ENCODE data around the gene GTF2IRD2.
"Not testable (repeated sequence)": the region's sequence is repeated elsewhere in the genome, so short reads cannot be mapped to it uniquely, and the experiment has no call there.

Gene GTF2IRD2

DNA sequence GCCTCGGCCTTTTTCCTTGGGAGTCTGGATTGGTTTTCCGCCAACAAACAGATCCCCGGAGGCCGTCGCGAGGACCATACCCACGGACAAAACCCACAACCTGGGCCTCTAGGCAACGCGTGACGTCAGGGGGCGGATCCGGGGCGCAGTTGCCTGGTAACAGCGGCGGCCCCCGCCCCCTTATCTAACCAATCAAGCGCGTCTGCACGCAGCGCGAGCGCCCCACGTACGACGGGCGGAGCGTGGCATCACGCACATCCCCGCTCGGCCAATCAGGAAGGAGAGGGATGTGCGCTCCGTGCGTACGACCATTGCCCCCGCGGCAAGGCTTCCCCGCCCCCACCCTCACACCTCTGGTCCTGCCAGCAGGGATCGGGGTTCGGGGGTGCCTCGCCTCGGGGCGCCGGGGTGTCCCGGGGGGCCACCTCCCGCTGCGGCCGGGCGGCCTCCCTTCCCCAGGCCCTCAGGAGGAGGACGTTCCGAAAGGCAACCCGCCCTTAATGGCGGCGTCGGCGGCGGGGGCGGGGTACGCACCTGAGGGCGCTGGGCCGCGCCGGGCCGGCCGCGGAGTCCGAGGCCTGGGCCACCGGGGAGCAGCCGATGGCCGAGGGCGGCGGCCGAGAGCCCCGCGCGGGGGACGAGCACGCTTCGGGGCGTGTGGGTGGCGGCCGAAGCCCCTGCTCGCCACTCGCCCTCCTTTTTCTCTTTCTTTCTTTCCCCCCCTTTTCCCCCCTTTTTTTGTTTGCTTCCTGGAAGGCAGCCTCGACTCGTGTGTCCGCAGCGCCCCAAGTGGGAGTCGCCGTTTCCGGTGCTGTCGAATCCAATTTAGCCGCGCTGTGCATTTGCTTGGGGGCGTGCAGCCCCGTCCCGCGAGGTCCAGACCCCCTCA lies at the start of gene GTF2IRD2:
GTF2IRD2 (minus strand) TSS at position 773 of the 889 bp plus-strand sequence. CDS start 15,227 bp downstream, outside the sequence.
- H3K4me3 ChIP-seq (ENCODE audit: control insufficient read depth, low read depth, low read length); DNase-seq (ENCODE audit: low read depth): not testable (repeated sequence)

DNA sequence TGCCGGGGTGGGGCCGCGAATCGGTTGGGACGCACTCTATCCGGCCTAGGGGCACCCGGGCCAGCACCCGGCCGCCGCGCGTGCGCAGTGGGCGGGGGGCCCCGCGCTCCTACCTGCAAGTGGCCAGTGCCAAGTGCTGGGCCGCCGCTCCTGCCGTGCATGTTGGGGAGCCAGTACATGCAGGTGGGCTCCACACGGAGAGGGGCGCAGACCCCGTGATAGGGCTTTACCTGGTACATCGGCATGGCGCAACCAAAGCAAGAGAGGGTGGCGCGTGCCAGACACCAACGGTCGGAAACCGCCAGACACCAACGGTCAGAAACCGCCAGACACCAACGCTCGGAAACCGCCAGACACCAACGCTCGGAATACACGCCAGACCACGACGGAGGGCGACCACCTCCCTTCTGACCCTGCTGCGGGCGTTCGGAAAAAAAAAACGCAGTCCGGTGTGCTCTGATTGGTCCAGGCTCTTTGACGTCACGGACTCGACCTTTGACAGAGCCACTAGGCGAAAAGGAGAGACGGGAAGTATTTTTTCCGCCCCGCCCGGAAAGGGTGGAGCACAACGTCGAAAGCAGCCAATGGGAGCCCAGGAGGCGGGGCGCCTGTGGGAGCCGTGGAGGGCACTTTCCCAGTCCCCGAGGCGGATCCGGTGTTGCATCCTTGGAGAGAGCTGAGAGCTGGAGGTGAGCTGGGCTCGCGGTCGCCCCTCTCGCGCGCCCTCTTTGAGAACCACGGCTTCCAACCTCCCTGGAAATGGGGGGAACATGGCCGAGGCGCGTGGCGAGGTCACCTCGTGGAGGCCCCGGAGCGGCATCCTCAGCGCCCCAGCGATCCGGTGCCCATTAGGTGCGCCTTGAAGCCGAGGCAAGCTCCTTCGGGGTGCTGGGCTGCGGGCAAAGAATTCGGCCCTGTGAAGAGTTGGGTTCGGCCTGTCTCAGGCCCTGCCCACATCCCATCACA lies 39.0 kb upstream of the GTF2IRD2 start:
- DNase-seq (ENCODE audit: low read depth) = peak; percentile 75
- peak overlapping the region; percentile 55 for H3K4me3 ChIP-seq (ENCODE audit: control insufficient read depth, low read depth, low read length)

DNA sequence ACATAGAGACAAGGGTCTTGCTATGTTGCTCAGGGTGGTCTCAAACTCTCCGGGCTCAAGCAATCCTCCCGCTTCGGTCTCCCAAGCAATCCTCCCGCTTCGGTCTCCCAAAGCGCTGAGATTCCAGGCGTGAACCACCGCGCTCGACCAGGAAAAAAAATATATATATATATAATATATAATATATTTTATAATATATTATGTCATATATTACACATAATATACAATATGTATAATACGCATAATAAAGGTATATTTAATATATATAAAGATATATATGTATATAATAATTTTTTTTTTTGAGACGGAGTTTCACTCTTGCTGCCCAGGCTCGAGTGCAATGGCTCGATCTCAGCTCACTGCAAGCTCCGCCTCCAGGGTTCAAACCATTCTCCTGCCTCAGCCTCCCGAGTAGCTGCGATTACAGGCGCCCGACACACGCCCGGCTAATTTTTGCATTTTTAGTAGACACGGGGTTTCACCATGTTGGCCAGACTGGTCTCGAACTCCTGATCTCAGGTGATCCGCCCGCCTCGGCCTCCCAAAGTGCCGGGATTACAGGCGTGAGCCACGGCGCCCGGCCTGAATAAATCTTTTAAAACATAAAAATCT lies 38.2 kb upstream of the GTF2IRD2 start:
- not testable (repeated sequence) for DNase-seq (ENCODE audit: low read depth)
- peak overlapping the region; percentile 27 for H3K4me3 ChIP-seq (ENCODE audit: control insufficient read depth, low read depth, low read length)

DNA sequence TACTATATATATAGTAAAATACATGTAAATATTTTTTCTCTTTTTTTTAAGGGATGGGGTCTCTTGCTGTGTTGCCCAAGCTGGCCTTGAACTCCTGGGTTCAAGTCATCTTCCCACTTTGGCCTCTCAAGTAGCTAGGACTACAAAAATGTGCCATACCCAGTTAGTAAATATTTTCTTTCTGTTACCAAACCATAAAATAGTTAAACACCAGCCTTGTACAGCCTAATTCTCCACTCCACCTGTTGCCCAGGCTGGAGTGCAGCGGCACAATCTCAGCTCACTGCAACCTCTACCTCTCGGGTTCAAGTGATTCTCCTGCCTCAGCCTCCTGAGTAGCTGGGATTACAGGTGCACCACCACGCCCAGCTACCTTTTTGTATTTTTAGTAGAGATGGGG lies 33.9 kb upstream of the GTF2IRD2 start:
- H3K4me3 ChIP-seq (ENCODE audit: control insufficient read depth, low read depth, low read length); DNase-seq (ENCODE audit: low read depth): not testable (repeated sequence)

DNA sequence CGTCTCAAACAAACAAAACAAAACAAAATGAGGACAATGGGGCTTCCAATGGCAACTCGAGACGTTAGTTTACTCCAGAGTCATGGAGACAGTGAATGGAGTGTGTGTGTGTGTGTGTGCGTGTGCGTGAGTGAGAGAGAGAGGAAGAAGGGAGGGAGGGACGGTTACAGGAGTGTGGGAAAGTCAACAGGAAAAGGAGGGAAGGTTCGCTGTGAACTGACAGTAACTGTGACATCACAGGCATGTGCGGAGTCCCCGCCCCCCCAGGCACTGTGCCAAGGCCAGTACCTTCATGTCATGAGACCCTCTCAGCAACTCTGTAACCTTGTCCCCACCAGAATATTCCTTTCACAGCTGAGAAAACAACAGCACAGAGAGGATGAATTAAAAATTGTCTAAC lies 30.7 kb upstream of the GTF2IRD2 start:
- not testable (repeated sequence) for H3K4me3 ChIP-seq (ENCODE audit: control insufficient read depth, low read depth, low read length); DNase-seq (ENCODE audit: low read depth)

DNA sequence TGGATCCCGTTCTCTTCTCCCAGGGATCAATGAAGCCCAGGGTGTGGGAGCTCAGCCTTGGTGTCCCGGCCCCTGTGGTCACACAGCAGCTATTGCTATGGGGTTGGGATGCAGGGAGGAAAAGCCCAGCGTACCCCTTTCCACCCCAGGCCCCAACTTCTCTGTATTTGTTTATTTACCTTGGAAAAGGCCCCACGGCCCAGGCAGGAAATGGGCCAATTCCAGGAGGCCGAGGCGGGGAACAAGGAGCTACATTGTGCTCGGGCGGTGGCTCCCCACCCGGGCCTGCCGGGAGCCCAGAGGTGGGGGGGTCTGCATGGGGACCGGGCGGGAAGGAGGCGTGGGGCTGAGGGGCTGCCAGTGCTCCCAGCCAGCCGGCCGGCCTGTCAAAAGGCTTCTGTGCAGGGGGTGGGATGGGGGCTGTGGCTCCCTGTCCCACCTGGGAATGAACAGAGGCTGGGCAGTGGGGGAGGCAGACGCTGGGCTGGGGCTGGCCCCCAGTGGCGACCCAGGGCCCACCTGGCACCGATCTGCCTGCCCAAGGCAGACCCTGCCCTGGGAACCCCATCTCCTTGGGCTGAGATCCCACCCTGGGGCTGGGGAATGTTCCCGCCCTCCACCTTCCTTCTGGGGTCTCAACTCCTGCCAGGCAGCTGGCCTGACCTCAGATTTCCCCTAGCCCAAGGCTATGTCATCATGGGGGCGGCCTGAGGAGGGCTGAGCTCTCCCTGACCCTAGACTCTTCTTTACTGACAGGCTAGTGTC lies 23.5 kb upstream of the GTF2IRD2 start:
- H3K4me3 ChIP-seq (ENCODE audit: control insufficient read depth, low read depth, low read length); DNase-seq (ENCODE audit: low read depth): not testable (repeated sequence)

DNA sequence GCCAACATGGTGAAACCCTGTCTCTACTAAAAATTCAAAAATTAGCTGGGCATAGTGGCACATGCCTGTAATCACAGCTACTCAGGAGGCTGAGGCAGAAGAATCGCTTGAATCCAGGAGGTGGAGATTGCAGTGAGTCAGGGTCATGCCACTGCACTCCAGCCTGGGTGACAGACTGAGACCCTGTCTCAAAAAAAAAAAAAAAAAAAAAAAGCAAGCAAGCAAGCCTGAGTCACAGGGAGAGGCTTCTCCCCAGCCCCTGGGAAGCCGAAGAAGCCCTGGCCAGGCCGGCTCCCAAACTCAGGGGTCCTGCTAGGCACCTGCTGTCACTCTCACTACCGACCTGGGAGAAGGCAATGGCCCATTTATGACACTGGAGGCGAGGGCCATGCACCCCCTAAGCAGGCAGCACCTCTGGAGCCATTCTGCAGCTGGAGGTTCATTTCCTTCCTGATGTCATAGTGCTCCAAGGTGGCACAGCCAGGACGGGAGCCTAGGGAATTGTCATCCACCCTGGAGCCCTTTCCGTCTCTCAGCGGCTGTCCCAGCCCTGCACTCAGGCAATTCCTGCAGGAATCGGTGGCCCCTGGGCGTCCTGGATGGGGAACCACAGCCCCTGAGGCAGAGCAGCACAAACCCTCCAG lies 22.8 kb upstream of the GTF2IRD2 start:
- not testable (repeated sequence) for H3K4me3 ChIP-seq (ENCODE audit: control insufficient read depth, low read depth, low read length); DNase-seq (ENCODE audit: low read depth)

DNA sequence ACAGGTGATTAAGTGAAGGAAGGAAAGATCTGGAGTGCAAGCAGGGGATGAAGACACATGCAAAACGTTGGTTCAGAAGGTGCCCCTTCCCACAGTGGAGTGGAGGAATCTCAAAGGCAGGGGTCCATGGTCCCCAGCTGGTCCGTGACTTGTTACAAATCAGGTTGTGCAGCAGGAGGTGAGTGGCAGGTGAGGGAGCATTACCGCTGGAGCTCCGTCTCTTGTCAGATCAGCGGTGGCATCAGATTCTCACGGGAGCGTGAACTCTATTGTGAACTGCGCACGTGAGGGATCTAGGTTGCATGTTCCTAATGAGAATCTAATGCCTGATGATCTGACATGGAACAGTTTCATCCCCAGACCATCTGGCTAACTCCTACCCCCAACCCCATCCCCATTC lies 21.1 kb upstream of the GTF2IRD2 start:
- H3K4me3 ChIP-seq (ENCODE audit: control insufficient read depth, low read depth, low read length); DNase-seq (ENCODE audit: low read depth): not testable (repeated sequence)

DNA sequence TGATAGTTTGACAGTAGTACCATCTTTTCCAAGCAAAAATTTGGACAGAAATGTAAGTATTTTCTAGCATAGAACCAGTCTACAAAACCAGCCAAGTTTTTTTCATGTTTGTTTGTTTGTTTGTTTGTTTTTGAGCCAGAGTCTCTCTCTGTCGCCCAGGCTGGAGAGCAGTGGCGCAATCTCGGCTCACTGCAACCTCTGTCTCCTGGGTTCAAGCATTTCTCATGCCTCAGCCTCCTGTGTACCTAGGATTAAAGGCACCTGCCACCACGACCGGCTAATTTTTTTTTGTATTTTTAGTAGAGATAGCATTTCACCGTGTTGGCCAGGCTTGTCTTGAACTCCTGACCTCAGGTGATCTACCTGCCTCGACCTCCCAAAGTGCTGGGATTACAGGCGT lies 14.4 kb upstream of the GTF2IRD2 start:
- not testable (repeated sequence) for H3K4me3 ChIP-seq (ENCODE audit: control insufficient read depth, low read depth, low read length); DNase-seq (ENCODE audit: low read depth)

DNA sequence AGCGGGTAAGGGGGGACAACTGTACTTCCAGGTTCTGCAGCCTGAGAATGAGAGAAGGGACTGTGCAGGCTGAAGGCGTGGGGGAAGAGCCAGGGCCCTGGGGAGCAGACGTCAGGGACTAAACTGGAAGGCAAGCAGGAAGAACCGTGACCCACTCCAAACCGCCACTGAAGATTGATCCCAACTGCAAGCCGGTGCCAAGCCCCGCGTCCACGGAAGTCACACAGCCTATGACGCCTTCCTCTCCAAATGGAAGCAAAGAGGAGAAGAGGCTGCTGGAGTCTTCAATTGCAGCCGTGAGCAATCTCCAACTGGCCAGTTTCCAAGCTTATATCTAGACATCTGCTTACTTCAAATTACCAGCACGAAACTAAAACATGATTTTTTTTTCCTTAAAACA lies 1.6 kb downstream of the GTF2IRD2 start:
- DNase-seq (ENCODE audit: low read depth); H3K4me3 ChIP-seq (ENCODE audit: control insufficient read depth, low read depth, low read length): not testable (repeated sequence)

DNA sequence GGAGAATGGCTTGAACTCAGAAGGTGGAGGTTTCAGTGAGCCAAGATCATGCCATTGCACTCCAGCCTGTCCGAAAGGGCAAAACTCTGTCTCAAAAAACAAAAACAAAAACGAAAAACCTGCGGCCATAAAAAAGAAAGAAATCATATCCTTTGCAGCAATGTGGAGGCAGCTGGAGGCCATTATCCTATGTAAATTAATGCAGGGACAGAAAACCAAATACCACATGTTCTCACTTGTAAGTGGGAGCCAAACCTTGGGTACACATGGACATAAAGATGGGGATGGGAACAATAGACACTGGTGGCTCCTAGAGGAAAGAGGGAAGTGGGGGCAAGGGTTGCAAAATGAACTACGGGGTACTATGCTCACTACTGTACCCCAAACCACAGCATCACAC lies 21.0 kb downstream of the GTF2IRD2 start:
- not testable (repeated sequence) for H3K4me3 ChIP-seq (ENCODE audit: control insufficient read depth, low read depth, low read length); DNase-seq (ENCODE audit: low read depth)

DNA sequence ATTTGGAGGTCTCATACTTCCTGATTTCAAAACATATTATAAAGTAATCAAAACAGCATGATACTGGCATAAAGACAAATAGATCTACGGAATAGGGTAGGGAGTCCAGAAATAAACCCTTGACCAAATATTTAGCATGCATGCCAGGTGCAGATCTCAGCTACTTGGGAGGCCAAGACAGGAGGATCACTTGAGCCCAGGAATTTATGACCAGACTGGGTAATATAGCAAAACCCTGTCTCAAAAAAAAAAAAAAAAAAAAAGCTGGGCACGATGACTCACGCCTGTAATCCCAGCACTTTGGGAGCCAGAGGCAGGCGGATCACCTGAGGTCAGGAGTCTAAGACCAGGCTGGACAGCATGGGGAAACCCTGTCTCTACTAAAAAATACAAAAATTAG lies 21.4 kb downstream of the GTF2IRD2 start:
- DNase-seq (ENCODE audit: low read depth) = not testable (repeated sequence)

DNA sequence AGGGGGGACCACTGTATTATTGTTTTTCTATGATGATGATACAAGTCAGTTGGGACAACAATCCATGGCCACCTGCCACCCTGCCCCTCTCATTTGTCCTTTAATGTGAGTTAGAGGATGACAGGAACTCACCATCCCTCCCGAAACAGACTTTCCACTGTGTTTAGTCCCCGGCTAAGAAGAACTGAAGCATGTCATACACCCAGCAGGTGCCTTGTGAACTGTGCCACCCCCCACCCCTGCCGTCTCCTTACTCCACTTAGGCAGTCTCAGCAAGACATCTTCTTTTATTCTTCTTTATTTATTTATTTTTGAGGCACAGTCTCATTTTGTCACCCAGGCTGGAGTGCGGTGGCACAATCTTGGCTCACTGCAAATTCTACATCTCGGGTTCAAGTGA lies 30.1 kb downstream of the GTF2IRD2 start:
- not testable (repeated sequence) for DNase-seq (ENCODE audit: low read depth); H3K4me3 ChIP-seq (ENCODE audit: control insufficient read depth, low read depth, low read length)

More for the DNA sequence above, 21.4 kb downstream of the GTF2IRD2 start:
- H3K4me3 ChIP-seq (ENCODE audit: control insufficient read depth, low read depth, low read length) = not testable (repeated sequence)

DNA sequence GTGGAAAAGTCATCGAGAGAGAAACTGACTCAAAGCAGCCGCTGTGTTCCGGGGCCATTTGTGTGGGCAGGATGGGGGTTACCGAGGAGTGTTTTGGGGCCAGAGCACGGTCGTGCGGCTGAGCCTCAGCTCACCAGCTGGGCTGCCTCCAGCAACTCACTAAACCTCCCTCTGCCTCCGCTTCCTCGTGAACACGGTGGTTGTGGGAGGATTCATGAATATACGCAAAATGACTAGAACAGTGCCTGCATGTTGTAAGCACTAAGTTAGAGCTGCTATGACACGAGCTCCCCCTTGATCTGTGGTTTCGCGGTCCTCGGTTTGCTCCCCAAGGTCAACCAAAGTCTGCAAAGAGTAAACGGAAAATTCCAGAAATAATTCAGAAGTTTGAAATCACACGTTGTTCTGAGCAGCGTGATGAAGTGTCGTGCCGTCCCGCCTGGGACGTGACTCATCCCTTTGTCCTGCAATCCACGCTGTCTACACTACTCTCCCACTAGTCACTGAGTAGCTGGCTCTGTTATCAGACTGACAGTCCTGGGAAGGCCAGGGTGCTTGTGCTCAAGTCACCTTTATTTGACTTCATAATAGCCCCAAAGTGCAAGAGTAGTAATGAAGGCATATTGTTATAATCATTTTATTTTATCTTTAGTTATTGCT lies 31.1 kb downstream of the GTF2IRD2 start:
- H3K4me3 ChIP-seq (ENCODE audit: control insufficient read depth, low read depth, low read length); DNase-seq (ENCODE audit: low read depth): not testable (repeated sequence)

DNA sequence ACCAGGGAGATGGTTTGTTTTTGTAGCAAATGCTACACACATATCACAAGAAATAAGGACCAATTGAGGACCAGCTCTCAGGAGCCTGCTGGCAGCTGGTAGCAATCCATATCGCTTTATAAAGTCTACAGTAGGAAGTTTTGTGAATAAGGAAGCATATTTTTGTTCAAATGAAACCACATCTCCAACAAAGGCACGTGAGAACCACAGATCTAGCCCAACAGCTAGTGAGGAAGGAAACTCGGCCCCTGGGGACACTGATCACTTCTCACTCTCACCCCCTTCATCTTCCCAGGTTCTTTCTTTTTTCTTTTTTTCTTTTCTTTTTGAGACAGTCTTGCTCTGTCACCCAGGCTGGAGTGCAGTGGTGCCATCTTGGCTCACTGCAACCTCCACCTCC lies 35.5 kb downstream of the GTF2IRD2 start:
- DNase-seq (ENCODE audit: low read depth); H3K4me3 ChIP-seq (ENCODE audit: control insufficient read depth, low read depth, low read length): not testable (repeated sequence)

DNA sequence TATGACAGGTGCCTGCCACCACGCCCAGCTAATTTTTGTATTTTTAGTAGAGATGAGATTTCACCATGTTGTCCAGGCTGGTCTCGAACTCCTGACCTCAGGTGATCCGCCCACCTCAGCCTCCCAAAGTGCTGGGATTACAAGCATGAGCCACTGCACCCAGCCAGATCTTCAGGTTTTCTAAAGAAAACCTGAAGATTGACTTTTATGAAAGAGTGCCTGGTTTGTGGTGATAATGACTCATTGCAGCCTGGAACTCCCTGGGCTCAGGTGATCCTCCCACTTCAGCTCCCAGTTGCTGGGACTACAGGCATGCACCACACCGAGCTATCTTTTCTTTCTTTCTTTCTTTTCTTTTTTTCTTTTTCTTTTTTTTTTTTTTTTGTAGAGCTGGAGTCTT lies 52.8 kb downstream of the GTF2IRD2 start:
- DNase-seq (ENCODE audit: low read depth) = not testable (repeated sequence)

More for the DNA sequence above, 52.8 kb downstream of the GTF2IRD2 start:
- H3K4me3 ChIP-seq (ENCODE audit: control insufficient read depth, low read depth, low read length) = not testable (repeated sequence)
